Caco-2 (cell line): ENCODE data around the gene SLC38A11. TPM values are rescaled to one million over a fixed set of nuclear protein-coding genes. Genes with fewer than 3 reads are reported as not detected.

Experiments
- BruUV-seq: library from RNA; stranded (reverse); fragments of 400-500 nt; replicated peaks from 2 replicates; lab custom pipeline; 2021; lab: Mats Ljungman, UMichigan
- CTCF ChIA-PET: fragments of 300-600 bp; sonication (Branson Sonifier 250); formaldehyde crosslinking; loops from one replicate; lab custom pipeline; 2022; ENCODE audit warnings: antibody characterized with exemption; lab: Charles Lee
- POLR2A ChIA-PET: fragments of 300-600 bp; sonication (Branson Sonifier 250); formaldehyde crosslinking; loops from one replicate; lab custom pipeline; 2022; ENCODE audit warnings: antibody characterized with exemption; lab: Charles Lee
- DNase-seq, 2 experiments: peaks; one replicate each; pipeline versions ENCODE4 v3.0.0 to v3.0.0-alpha.2; 2020 to 2022
- H3K27me3 ChIP-seq: replicated peaks from 2 replicates; pipeline ENCODE4 v1.6.0; 2011; ENCODE audit warnings: low read length; ENCODE audit not compliant: control insufficient read depth, insufficient read depth
- H3K36me3 ChIP-seq: 2 replicates; pipeline ENCODE4 v1.5.1; 2011; ENCODE audit warnings: low read length; ENCODE audit not compliant: control insufficient read depth, insufficient read depth
- H3K4me1 ChIP-seq: fragments of 250-450 bp; sonication (Bioruptor Pico); 2 replicates; pipeline ENCODE4 v1.5.1; 2020; ENCODE audit warnings: mild to moderate bottlenecking
- H3K4me3 ChIP-seq: 2 replicates; pipeline ENCODE4 v1.5.1; 2011; ENCODE audit warnings: low read depth, mild to moderate bottlenecking, control low read depth, low read length
- H3K9me3 ChIP-seq: fragments of 250-450 bp; sonication (Bioruptor Pico); 2 replicates; pipeline ENCODE4 v1.5.1; 2020; ENCODE audit warnings: mild to moderate bottlenecking, moderate library complexity
- H3K27ac Mint-ChIP-seq: one replicate; pipeline ENCODE4 v1.8.0; 2022; ENCODE audit warnings: mixed read lengths; ENCODE audit not compliant: unreplicated experiment
- H3K27me3 Mint-ChIP-seq: one replicate; pipeline ENCODE4 v1.8.0; 2022; ENCODE audit warnings: mixed read lengths; ENCODE audit not compliant: insufficient read depth, unreplicated experiment
- H3K36me3 Mint-ChIP-seq: one replicate; pipeline ENCODE4 v1.8.0; 2022; ENCODE audit warnings: mild to moderate bottlenecking, mixed read lengths; ENCODE audit not compliant: insufficient read depth, unreplicated experiment
- H3K4me1 Mint-ChIP-seq: one replicate; pipeline ENCODE4 v1.8.0; 2022; ENCODE audit warnings: low read depth, mixed read lengths; ENCODE audit not compliant: unreplicated experiment
- H3K4me3 Mint-ChIP-seq: one replicate; pipeline ENCODE4 v1.8.0; 2022; ENCODE audit warnings: mild to moderate bottlenecking, moderate library complexity, mixed read lengths; ENCODE audit not compliant: unreplicated experiment
- H3K9me3 Mint-ChIP-seq: one replicate; pipeline ENCODE4 v1.8.0; 2022; ENCODE audit warnings: mixed read lengths; ENCODE audit not compliant: unreplicated experiment
- intact Hi-C: fragments of 100-400 bp; cut with micrococcal nuclease; formaldehyde crosslinking; loops from one replicate; pipeline ENCODE4 v1.10.0; 2022; ENCODE audit not compliant: unreplicated experiment
- total RNA-seq: library from RNA; stranded (reverse); gene quantifications from 2 replicates; pipeline ENCODE4 v1.2.3, GENCODE V29; 2022
- TF ChIP-seq, protein P1 (sequence below), 2 experiments: fragments of 200-600 bp in 1 of 2; IDR thresholded peaks; 1 replicate in 1 of 2; 2 replicates in 1 of 2; pipeline versions ENCODE4 v1.5.1 to v1.8.0; 2011 to 2022; ENCODE audit warnings: antibody characterized with exemption in 1 of 2, control low read depth in 1 of 2, inconsistent platforms in 1 of 2, low read depth in 1 of 2, low read length in 1 of 2, mild to moderate bottlenecking in 1 of 2, moderate library complexity in 1 of 2; ENCODE audit not compliant: insufficient read depth in 1 of 2, severe bottlenecking in 1 of 2, unreplicated experiment in 1 of 2

SLC38A11 gene
- total RNA-seq, 1 experiment from 2014 or later: 1.6 TPM

DNA sequence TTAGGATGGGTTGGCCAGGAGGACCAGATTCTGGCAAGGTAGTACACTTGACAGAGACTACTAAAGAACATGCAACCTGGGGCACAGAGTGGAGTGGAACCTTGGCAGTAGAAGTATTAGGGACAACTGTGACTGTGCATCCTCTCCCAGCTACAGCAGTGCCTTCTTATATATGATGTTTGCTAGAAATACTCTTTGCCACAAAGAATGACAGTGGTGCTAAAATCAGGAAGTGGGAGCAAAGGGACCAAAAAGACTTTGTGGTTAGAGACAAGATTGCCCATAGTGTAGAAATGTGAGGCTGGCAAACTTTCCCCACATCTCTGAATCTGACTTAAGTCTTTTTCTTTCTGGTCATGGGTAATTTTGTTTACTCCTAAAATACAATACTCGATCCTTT, 9.4 kb upstream of the SLC38A11 start:
- Histone ChIP-seq H3K36me3 (no peaks in the 10 kb centered on the region), H3K4me1 (no peaks in the 10 kb centered on the region), H3K4me3 (no peak overlapping the region), H3K27me3 (no peaks in the 10 kb centered on the region), H3K9me3 (no peaks in the 10 kb centered on the region)
- intact Hi-C loops: no loop called here
- no peak overlapping the region for H3K27ac Mint-ChIP-seq
- H3K4me3 Mint-ChIP-seq: no peak overlapping the region
- ChIA-PET CTCF (no interaction called here), POLR2A (no interaction called here)
- no peaks in the 10 kb centered on the region for H3K36me3 Mint-ChIP-seq
- DNase-seq: no peak
- peaks cover 10% of the 10 kb centered on the region for H3K4me1 Mint-ChIP-seq
- H3K9me3 Mint-ChIP-seq: peaks cover 27% of the 10 kb centered on the region
- no TSS peak for BruUV-seq
- no peaks in the 10 kb centered on the region for H3K27me3 Mint-ChIP-seq
- TF ChIP-seq, protein P1, sequence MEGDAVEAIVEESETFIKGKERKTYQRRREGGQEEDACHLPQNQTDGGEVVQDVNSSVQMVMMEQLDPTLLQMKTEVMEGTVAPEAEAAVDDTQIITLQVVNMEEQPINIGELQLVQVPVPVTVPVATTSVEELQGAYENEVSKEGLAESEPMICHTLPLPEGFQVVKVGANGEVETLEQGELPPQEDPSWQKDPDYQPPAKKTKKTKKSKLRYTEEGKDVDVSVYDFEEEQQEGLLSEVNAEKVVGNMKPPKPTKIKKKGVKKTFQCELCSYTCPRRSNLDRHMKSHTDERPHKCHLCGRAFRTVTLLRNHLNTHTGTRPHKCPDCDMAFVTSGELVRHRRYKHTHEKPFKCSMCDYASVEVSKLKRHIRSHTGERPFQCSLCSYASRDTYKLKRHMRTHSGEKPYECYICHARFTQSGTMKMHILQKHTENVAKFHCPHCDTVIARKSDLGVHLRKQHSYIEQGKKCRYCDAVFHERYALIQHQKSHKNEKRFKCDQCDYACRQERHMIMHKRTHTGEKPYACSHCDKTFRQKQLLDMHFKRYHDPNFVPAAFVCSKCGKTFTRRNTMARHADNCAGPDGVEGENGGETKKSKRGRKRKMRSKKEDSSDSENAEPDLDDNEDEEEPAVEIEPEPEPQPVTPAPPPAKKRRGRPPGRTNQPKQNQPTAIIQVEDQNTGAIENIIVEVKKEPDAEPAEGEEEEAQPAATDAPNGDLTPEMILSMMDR (IDR thresholded peaks at IDR 0.05; ENCODE audit: insufficient read depth in 1 of 2, low read depth in 1 of 2, low read length in 1 of 2, severe bottlenecking in 1 of 2, unreplicated experiment in 1 of 2): no peak

DNA sequence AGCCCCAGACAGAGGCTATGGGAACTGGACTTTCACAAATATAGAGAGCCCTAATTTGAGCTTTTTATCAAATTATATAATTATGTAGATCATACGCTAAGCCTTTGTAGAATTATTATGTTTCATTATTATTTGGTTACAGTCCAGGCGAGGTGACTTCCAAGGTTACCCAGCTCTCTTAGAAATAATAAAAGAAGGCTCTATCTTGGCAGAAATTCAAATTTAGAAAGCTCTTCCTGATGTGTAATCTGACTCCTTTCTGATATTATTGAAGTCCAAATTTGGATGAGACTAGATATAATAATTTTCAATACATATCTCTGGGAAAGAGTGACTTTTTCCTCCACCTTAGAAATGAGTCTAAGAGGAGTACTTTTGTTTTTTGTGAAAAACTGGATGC, 4.8 kb upstream of the SLC38A11 start:
- Histone ChIP-seq H3K4me1 (no peaks in the 10 kb centered on the region), H3K9me3 (no peaks in the 10 kb centered on the region), H3K36me3 (no peaks in the 10 kb centered on the region), H3K4me3 (no peak overlapping the region), H3K27me3 (no peaks in the 10 kb centered on the region)
- BruUV-seq: no TSS peak
- TF ChIP-seq, protein P1 (IDR thresholded peaks at IDR 0.05; ENCODE audit: insufficient read depth in 1 of 2, low read depth in 1 of 2, low read length in 1 of 2, severe bottlenecking in 1 of 2, unreplicated experiment in 1 of 2): no peak
- Mint-ChIP-seq H3K4me3 (no peak overlapping the region), H3K36me3 (no peaks in the 10 kb centered on the region), H3K4me1 (no peaks in the 10 kb centered on the region), H3K27me3 (no peaks in the 10 kb centered on the region), H3K9me3 (no peaks in the 10 kb centered on the region), H3K27ac (no peak overlapping the region)
- ChIA-PET POLR2A (no interaction called here), CTCF (no interaction called here)
- intact Hi-C loops: no loop called here
- DNase-seq: no peak

DNA sequence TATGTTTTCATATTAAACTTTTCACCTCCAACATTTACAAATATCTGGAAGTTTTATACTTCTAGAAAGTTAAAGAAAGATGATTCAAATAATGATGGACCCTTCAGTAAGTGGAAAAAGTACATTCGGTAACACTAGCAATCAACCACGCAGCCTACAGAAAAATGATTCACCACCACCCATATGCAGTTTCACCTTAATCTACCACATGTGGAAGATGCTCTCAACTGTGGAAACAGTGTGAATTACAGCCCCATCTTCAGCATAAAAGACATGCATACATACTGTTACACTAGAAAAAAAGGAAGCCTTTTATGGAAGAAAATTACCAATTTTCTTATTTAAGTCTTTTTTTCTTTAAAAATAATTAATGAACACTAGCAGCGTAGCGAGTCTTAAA, 1.1 kb downstream of the SLC38A11 start:
- Histone ChIP-seq H3K4me3 (no peak overlapping the region), H3K36me3 (no peaks in the 10 kb centered on the region; the same call in 1 of the 2 replicates), H3K4me1 (no peaks in the 10 kb centered on the region), H3K27me3 (no peaks in the 10 kb centered on the region), H3K9me3 (no peaks in the 10 kb centered on the region)
- CTCF ChIA-PET: no interaction called here
- TF ChIP-seq, protein P1 (IDR thresholded peaks at IDR 0.05; ENCODE audit: insufficient read depth in 1 of 2, low read depth in 1 of 2, low read length in 1 of 2, severe bottlenecking in 1 of 2, unreplicated experiment in 1 of 2): no peak
- POLR2A ChIA-PET: no interaction called here
- no peak for DNase-seq
- no peak overlapping the region for H3K27ac Mint-ChIP-seq
- no TSS peak for BruUV-seq
- H3K27me3 Mint-ChIP-seq: no peaks in the 10 kb centered on the region
- no peaks in the 10 kb centered on the region for H3K36me3 Mint-ChIP-seq
- no peaks in the 10 kb centered on the region for H3K9me3 Mint-ChIP-seq
- H3K4me3 Mint-ChIP-seq: no peak overlapping the region
- H3K4me1 Mint-ChIP-seq: no peaks in the 10 kb centered on the region
- intact Hi-C loops: no loop called here
